Stimulated activated CD4-positive, alpha-beta T cell treated with anti-CD3 and anti-CD28 coated beads, Interleukin-4, amount 100 ng/mL, for 4 hours (primary cell): ENCODE measurements around the gene DGCR2.
"Not testable (repeated sequence)": the region's sequence is repeated elsewhere in the genome, so short reads cannot be mapped to it uniquely, and the experiment has no call there.

ENCODE experiments used
- DNase-seq, 2 experiments: peaks; one replicate each; pipeline ENCODE4 v3.0.0-alpha.2; 2020

DGCR2 gene

DNA sequence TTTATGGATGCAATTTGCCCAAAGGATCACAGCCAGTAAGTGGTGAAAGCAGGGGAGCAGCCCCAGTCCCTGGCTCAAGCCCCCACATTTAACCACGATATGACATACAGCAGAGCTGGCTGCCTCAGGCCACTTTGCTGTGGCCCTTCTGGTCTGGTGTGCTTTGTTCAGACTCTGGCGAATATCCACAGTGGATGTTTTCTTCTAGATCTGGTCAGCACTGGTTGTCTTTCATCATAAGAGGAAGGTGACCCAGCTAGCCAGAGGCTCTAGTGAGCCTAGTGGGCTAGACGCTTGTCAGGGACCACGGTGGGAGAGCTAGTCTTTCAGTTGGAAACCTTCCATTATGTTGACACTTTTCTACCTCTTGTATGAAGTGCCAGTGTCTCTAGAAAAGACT lies 42.5 kb downstream of the DGCR2 start:
- DNase-seq, result no peak

DNA sequence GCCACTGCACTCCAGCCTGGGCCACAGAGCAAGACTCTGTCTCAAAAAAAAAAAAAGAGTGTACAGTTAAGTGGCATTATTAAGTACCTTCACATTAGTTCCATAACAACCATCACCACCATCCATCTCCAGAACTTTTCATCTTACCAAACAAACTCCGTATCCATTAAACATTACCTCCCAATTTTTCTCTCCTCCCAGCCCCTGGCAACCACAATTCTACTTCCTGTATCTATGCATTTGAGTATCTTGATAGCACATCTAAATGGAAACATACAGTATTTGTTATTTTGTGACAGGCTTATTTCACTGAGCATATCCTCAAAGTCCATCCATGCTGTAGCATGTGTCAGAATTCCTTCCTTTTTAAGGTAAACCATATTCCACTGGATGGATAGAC lies 46.8 kb downstream of the DGCR2 start:
- DNase-seq, result no peak

DNA sequence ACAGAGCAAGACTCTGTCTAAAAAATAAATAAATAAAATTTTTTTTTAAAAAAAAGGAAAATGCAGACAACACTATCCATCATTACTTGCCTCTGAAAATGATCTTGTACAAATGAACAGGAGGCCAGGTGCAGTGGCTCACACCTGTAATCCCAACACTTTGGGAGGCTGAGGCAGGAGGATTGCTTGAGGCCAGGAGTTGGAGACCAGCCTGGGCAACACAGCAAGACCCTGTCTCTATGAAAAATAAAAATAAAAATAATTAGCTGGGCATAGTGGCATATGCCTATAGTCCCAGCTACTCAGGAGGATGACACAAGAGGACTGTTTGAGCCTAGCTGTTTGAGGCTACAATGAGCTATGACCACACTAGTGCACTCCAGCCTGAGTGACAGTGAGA lies 49.4 kb downstream of the DGCR2 start:
- not testable (repeated sequence) for DNase-seq

DNA sequence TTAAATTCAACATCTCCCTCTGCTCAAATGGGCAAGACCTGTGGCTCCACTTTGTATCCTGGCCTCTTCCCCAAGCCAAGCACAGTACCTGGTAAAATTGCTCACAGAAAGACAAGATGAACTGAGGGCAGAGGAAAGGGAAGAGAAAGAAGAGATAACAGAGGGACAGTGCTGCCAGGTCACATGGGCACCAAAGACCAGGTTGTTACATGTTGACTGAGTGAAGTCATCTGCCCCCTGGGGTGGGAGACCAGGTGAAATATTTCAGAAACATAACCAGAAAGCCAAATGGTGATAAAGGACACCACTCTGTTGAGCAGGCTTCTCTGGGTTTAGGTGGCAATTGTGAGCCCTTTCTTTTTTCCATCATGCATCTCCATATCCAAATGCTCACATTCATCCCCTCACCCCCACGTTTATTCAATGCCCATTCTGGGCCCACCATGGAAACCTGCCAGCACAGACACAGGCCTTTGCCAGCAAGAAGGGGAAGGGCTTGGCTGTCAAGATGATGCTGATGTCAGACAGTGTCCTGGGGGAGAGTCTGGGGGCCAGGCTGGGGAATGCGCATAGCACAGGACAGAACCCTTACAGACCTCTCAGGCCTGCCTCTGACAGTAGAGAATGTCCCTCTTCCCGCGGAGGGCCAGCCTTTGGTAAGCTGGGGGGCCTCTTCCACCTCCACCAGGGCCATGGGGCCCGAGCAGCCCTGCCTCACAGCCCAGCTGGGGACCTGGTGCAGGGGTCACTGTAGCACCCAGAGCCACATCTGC lies 51.6 kb downstream of the DGCR2 start:
- no peak for DNase-seq

DNA sequence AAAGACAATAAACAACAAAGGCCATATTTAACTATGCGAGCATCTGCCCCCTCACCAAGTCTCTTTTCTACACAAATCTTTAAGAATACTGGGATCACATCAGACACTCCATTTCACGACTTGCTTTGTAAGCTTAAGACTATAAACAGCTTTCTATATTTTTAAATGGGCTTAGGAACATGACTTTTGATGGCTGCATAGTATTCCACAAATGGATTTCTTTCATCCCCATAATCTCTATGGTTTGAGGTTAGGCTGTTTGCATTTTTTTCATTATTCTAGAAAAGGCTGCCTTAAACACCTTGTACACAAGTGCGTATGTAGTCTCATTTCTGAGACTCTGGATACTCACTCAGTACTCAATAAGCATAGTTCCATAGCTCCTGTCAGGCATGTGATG lies 52.8 kb downstream of the DGCR2 start:
- DNase-seq, result no peak

DNA sequence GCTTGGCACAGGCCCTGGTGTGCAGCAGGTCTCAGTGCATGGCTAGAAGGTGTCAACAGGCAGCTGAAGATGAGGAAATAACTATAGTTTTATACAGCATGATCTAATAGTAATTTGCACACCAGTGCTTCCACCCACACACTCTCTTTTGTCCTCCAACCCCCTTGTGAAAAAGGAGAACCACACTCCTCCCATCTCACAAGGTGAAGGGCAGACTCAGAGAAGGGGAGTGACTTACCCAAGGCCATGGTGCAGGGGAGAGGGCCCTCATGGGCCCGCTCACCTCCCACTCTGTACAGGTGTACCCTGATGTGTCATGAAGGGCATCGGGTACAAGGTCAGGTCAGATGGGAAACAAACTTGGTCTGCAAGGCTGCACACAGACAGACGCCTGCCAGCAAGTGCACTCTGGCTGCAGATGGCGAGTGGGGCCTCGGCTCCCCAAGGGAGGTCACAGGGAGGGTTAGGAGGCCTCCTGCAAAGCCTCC lies 53.4 kb downstream of the DGCR2 start:
- DNase-seq, result no peak

DNA sequence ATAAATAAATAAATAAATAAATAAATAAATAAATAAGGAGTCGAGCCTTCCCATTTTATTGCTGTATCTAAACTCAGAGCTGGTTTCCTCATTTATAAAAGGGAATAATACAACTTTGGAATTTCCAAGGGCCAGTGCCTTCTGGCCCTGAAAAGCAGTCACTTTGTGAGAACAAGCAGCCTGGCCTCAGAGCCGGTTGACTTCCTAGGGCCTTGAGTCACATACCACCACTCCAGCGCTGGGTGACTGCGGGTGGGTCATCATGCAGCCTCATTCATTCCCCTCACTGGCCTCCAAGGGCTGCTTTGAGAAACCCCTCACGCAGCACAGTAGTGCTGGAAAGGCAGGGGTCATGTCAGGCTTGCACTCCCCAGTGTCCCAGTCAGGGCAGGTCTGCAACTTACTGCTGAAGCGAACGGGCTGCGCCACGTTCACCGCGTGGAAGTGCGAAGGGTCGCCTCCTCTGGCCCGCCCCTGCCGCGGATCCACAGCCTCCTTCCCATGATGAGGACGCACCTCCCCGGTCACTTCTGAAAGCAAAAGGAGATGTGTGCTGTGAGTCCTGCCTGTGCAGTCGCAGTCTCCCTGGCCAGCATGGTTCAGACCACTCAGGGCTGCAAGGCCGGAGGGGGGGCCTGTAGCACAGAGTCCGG lies 54.4 kb downstream of the DGCR2 start:
- no peak for DNase-seq

DNA sequence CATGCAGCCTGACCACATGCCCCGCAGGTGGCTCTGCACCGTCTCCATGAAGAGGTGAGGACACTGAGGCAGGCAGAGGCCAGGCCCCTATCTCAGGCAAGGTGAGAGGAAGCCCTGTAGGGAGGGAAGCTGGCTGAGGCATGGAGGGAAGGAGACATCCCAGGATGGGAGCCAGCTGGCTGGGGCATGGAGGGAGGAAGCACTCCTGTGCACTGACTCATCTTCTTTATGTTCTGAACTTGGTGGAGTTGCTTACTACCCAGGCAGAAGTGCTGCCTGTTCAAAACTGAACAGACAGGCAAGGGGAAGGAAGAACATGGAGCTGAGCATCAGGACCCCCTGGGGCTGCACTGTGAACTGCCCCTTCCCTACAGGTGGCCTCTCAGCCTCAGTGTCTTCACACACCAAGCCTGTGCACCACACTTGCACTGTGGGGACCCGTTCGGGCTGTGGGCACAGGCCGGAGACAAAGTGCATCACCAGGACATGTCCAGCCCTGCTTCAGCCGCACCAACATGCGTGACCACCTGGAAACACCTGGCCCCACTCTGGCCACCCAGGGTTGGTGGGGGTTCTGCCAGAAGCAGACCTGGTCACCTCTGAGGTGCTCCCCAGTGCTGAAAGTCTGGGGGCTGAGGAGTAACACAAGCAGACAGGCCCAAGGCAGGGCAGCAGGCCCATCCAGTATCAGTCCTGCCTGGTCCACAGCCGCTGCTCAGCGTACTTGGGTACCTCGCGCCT lies 55.5 kb downstream of the DGCR2 start:
- DNase-seq, result no peak

DNA sequence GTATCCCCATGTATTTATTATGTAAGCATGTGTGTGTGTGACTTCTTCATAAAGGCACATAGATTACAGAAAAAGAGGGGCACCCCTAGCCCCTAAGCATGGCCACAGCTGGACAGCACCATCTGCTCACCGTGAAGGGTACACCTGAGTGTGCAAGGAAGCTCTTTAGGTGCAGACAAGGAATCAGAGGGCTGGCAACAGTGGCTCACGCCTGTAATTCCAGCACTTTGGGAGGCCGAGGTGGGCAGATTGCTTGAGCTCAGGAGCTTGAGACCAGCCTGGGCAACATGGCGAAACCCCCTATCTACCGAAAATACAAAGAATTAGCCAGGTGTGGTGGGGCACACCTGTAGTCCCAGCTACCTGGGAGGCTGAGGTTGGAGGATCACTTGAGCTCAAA lies 56.3 kb downstream of the DGCR2 start:
- DNase-seq, result no peak

DNA sequence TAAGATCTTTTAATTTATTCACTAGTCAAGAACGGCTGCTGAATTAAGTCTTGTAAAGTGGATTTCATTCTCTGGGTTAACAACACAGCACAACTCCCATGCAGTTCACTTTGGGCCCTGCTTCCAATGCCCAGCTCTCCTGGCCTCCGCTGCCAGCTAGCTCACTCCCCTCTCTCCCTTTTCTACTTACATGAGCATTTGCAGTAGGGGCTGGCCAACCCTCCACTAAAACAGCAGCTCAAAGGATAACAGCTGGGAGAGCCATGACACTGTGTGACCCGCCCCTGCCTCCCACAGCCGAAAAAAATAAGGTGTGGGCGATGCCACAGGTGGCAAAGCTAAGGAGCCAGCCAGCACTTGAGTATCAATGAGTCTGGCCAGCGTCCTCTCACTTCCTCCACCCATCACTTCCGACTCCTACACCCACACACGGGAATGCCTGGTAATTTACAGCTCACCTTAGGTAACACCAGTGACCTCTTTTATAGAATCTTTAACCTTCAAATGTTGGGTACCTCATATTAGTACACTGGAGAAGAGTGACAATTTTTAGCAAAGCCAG lies 56.8 kb downstream of the DGCR2 start:
- DNase-seq, result no peak

DNA sequence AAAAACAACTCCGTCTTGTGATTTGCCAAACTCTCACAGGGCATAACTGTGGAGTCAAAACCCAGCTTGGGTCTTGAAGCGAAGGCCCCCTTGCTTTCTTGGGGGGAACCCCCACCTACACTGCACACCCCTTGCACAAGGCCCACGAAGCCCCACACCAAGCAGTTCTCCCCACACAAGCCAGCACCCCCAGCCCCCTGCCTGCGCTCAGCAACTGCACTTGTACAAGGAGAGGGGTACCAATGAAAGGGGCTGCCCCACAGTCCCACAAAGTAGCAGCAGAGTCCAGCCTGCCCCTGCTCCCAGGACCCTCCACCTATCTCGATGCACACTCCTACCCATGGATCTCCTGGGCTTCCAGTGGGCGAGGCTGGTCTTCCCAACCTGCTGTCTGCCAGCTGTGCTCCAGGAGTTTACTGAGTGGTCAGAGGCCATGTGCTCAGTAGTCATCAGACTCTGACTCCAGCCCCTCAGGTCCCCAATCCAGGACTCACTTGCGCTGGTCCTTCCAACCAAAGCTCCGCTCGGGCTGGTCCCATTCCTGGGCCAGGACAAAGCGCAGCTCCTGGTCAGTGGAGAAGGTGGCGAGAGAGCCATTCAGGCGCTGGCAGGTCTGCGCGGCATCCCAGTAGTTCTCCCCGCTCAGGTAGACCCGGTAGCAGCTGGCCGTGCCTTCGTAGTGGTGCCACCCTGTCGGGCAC lies 57.7 kb downstream of the DGCR2 start:
- DNase-seq, result no peak

DNA sequence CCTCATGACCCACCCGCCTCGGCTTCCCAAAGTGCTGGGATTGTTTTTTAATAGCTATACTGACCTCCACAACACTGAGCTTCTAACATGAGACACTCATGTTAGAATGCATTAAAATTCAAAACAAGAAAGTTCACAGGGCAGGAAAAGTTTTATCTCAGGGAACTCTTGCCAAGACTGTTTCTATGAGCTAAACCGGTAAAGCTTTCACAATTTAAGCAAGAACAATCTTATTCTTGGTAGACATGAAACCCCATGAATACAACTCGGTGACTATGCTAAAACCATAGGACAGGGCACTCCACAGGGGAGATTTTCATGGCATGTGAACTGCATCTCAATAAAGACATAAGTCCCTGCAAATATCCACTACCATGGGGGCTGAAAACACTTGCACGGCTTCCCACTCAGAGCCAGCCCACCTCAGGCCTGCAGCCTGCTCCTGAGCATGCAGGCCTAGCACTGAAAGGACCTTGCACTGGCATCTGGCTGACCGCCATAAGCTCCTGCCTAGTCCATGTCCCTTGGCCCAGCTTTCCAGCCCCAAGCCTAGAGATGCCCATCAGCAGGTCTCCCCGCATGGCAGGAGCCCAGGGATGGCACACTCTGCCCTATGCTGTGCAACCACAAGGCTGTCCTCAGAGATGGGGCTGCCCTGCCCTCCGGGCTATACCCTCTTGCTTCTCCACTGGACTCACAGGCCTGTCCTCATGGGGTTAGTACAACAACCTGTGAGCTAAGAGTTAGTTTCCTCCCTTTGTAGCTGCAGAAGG lies 58.4 kb downstream of the DGCR2 start:
- no peak for DNase-seq

DNA sequence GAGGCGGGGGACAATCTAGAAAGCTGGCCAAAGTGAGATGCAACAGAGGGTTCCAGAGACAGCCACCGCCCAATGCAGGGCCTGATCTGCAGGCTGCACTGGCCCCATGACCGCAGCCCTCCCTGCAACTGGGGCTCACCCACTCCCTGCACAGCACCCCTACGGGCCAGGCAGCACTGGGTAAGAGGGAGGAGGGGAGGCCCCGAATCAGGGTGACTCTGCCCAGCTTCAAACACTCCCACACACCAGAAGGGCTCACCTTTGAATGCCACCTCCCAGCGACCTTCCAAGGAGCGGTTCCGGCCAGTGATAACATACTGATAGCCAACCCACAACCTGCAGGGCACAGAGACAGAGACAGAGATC lies 59.3 kb downstream of the DGCR2 start:
- DNase-seq, result no peak

DNA sequence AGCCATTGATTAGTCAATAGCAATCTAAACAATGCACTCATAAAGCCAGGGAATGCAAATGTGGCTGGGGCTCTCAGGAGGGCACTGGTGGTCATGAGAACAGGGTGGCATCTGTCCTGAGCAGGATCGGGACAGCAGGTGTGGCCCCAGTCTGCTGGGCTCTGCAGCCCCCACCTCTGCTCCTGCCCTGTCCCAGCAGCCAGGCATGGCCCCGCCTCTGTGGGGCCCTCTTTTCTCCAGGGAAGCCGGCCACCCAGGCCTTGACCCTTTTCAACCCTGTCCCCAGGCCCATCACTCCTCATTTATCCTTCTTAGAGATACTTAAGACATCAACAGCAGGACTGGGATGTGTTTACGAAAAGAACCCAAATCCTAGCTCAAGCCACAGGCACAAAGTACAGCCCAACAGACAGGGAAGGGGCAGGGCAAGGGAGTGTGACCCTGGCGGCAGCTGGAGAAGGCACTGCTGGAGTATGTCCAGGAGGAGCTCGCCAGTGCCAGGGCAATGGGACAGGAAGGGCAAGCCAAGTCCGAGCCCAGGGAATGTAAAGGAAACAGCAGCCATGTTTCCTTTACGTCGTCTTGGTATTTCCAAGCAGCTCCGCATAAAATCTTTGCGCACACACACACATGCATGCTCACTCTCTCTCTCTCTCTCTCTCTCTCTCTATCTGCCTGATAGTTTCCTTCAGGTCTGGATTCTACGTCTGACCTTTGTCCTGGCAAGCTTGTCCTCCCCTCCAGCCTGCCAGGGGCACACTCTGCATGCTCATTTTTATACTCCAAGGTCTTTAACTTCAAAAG lies 59.9 kb downstream of the DGCR2 start:
- DNase-seq, result no peak

DNA sequence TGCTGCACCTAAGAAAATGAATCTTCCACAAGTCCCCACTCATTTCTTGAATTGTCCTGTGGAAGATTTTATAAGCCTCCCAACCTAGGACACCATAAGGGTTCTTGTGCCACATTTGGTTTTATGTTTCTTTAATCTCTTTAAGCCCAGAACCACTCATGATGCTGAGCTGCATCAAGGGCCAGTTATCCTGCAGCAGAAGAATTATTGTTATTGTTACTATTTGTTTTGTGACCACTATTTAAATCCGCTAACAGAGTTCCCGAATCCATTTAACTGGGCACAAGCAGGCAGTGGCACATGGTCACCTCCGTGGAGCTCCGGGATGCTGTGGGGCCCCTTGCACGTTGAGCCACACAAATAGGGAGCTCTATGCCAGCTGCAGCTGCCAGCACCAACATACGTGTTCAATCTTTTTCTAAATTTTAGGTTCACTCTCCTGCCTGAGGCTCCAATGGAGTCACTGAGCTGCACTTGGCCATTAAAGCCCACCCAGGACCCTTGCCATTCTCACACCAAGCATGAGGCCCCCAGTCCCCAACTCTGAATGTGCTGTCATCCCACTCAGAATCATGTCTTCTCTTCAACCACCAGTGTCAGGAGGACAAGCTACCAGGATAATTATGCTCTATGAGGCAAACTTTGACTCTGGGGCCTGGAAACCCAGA lies 60.6 kb downstream of the DGCR2 start:
- no peak for DNase-seq

DNA sequence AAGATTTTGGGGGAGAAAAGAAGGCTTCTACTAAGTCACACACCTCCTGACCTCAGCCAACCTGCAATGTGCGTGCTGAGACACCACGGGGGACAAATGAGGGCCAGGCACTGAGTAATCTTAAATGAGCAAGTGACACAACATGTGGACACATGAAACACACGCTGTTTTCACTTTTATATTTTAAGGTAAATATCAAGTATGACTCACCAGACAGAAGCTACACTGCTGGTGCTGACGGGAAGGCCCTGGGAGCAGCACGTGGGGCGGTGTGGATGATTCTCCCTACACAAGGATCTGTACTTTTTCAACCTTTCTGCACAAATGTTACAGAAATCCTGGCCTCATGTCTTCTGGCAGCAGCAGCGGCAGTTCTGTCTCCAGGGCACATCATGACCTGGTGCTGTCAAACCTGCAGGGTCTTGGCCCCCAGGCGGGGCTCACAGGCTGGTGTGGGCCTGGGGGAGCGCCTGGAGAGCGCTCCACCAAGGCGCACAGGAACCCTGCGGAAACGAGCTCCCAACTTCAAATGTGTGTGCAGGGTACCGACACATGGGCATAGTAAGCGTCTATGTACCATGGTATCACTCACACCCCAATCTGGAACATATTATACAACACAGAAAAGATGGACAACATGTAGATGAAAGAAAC lies 61.7 kb downstream of the DGCR2 start:
- no peak for DNase-seq

DNA sequence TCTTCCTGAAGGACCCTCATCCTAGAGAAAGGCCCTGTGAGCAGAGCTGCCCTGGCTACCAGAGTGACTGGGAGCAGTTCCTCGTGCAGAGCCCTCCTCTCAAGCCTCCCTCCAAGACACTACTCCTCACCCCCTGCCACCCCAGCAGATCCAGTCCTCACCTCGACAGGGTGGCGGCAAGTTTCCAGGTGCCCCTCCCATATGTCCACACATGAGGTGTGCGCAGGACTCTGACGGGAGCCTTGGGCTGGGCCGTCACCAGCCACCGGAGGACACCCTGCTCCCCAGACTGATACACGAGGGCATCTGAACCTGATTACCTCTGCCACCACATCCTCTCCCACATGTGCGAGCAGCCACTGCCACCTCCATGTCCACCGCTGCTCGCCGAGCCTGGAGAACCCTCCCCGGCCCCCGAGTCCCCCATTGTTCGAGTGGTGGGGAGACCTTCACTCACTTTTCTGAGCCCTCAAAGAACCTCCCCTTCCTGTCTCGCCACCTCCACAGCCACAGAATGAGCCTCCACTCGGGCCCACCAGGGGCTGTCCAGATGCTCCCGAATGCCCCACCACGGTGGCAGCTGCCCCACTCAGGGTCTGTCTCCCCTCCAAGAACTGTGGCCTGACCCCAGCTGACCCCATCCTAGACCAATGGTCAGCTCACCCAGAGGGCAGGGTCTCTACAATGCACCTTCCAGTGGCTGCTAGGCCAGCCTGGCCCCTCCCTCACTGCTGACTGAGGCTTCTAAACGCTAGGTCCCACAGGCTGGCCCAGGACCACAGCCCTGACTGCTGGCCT lies 62.5 kb downstream of the DGCR2 start:
- DNase-seq, result no peak

DNA sequence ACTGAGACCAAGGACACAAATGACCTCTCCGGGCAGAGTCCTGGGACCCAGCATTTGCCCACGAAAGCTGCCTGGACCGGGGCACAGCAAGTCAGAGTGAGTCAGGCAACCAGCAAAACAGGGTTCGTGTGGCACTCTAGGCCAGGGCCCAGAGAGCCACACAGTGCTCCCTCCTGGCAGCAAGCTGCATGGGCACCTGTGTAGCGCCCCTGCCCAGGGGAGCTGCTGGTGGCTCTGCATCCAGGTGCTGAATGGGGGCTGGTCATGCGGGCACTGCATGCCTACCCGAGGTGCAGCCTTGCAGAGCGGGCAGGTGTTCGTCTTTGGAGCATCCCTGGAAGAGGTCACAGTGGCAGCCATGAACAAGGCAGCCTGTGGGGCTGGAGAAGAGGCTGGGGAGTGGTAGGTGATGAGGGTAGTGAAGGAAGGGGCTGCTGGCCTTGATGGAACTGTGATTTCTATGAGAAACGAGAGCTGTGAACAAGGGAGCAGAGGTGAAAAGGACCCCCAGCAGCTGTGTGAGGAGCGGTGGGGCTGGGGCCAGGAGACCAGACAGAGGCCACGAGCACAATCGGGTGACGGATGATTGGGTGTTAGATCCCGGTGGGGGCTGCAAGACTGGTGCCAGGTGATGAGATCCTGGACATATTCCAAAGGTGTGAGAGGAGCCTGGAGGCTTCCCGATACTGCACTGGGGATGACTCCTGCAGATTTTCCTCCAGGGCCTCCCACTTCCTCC lies 63.3 kb downstream of the DGCR2 start:
- no peak for DNase-seq
